H1 (cell line): ENCODE measurements around the gene ARHGAP15. TPM values are rescaled to one million over a fixed set of nuclear protein-coding genes. Genes with fewer than 3 reads are reported as not detected.

ENCODE experiments used
- ATF2 ChIP-seq: IDR thresholded peaks from 2 replicates; pipeline ENCODE4 v1.6.1; 2012; ENCODE audit warnings: low read length, inconsistent platforms
- BACH1 ChIP-seq: IDR thresholded peaks from 2 replicates; pipeline ENCODE4 v1.6.1; 2012; ENCODE audit warnings: low read length, improper control_type of control experiment
- BCL11A ChIP-seq, 2 experiments: IDR thresholded peaks; one replicate each; pipeline ENCODE4 v1.6.1; 2011; ENCODE audit warnings: low read depth in 2 of 2, low read length in 2 of 2, mild to moderate bottlenecking in 2 of 2
- CBX5 ChIP-seq: fragments of 300-800, 300-1000 bp; sonication (generic); IDR thresholded peaks from 2 replicates; pipeline ENCODE4 v1.7.1; 2016; ENCODE audit warnings: antibody characterized with exemption, low read length, low read depth
- POLR2A ChIP-seq, 2 experiments: IDR thresholded peaks; 1 replicate in 1 of 2; 2 replicates in 1 of 2; pipeline ENCODE4 v1.6.1; 2011; ENCODE audit warnings: low read depth in 2 of 2, low read length in 2 of 2, mild to moderate bottlenecking in 2 of 2; ENCODE audit errors: control extremely low read depth in 1 of 2
- TCF12 ChIP-seq: IDR thresholded peaks from 2 replicates; pipeline ENCODE4 v1.6.1; 2011; ENCODE audit warnings: low read depth, mild to moderate bottlenecking, low read length
- polyA plus RNA-seq, 7 experiments: library from polyadenylated mRNA; depleted of rRNA in 3 of 7; stranded (reverse) in 5 of 7; unstranded in 2 of 7; fragments of >200 nt in 5 of 7; fragments of 200-250 nt in 2 of 7; gene quantifications; 1 replicate in 5 of 7; 2 replicates in 1 of 7; 4 replicates in 1 of 7; pipeline versions ENCODE4 v1.2.1 to v1.2.3, GENCODE V29; 2011 to 2013; ENCODE audit warnings: missing spikeins in 2 of 7, mixed read lengths in 2 of 7
- total RNA-seq: library from RNA; stranded (reverse); fragmentation: NEBNext Ultra II Directional; extraction: Animal tissue kit (Norgen Biotek cat#: 25700); gene quantifications from 2 replicates; pipeline ENCODE4 v1.2.1, GENCODE V29; 2021

The ARHGAP15 gene
- total and polyA plus RNA-seq, 2 of the 8 experiments (the other 6 are each of a cell fraction or from before 2014, with no cell fraction given): not detected

GRCh38 chr2:143312441-143312840 is 183.2 kb downstream of the ARHGAP15 start (continued):
- no peak for TF ChIP-seq ATF2
- TF ChIP-seq CBX5: no peak
- TF ChIP-seq TCF12: no peak
- no peak for TF ChIP-seq BCL11A (IDR thresholded peaks at IDR 0.05; ENCODE audit: low read depth in 2 of 2, low read length in 2 of 2)
- TF ChIP-seq BACH1: no peak
- no peak for TF ChIP-seq POLR2A (IDR thresholded peaks at IDR 0.05; ENCODE audit: control extremely low read depth in 1 of 2, low read depth in 2 of 2, low read length in 2 of 2)
- TF ChIP-seq, all 59 proteins: peak for 0
